CD4-positive, alpha-beta T cell treated with Interleukin-4 for 1 hour (primary cell): ENCODE data around the gene ATF1.
A peak's percentile ranks its signal among the peaks of the same experiment; 100 is the strongest.
"Not testable (repeated sequence)": the region's sequence is repeated elsewhere in the genome, so short reads cannot be mapped to it uniquely, and the experiment has no call there.

Experiments used
- DNase-seq, 2 donors: peaks; one replicate each; pipeline ENCODE4 v3.0.0-alpha.2; 2020 to 2022

The ATF1 gene

GRCh38 chr12:50753232-50753769, 10.6 kb upstream of the ATF1 start:
- no peak for DNase-seq

GRCh38 chr12:50764286-50765094, 589 bp downstream of the ATF1 start:
- peak; percentile 46 to 86 for DNase-seq

- DNase-seq, result peak; percentile 52 to 77
These were observed 1.4 kb downstream of the ATF1 start for GRCh38 chr12:50765095-50765911.

GRCh38 chr12:50768391-50768790, 4.5 kb downstream of the ATF1 start:
- DNase-seq, result no peak

GRCh38 chr12:50768813-50769212, 4.9 kb downstream of the ATF1 start:
- not testable (repeated sequence) for DNase-seq

GRCh38 chr12:50771409-50771808, 7.5 kb downstream of the ATF1 start:
- DNase-seq, result no peak

- DNase-seq, result no peak
These were observed 8.6 kb downstream of the ATF1 start for GRCh38 chr12:50772470-50772869.

GRCh38 chr12:50772877-50773276, 9.0 kb downstream of the ATF1 start:
- no peak for DNase-seq

- no peak for DNase-seq
These were observed 11.3 kb downstream of the ATF1 start for GRCh38 chr12:50775251-50775650.

GRCh38 chr12:50776749-50777728, 13.1 kb downstream of the ATF1 start:
- DNase-seq, result no peak

GRCh38 chr12:50778663-50779590, 15.0 kb downstream of the ATF1 start:
- no peak for DNase-seq

GRCh38 chr12:50780013-50780412, 16.1 kb downstream of the ATF1 start:
- no peak for DNase-seq

- no peak for DNase-seq
These were observed 20.6 kb downstream of the ATF1 start for GRCh38 chr12:50784501-50784900.

- DNase-seq, result no peak
These were observed 21.6 kb downstream of the ATF1 start for GRCh38 chr12:50785406-50786001.

- no peak for DNase-seq
These were observed 22.8 kb downstream of the ATF1 start for GRCh38 chr12:50786498-50787231.

GRCh38 chr12:50787618-50788017, 23.7 kb downstream of the ATF1 start:
- DNase-seq, result no peak

GRCh38 chr12:50788561-50788960, 24.7 kb downstream of the ATF1 start:
- no peak for DNase-seq

GRCh38 chr12:50790081-50790480, 26.2 kb downstream of the ATF1 start:
- no peak for DNase-seq

- DNase-seq, result no peak
These were observed 36.0 kb downstream of the ATF1 start for GRCh38 chr12:50799908-50800307.

GRCh38 chr12:50803230-50803875, 39.5 kb downstream of the ATF1 start:
- no peak for DNase-seq
